ENCODE measurements around the gene FIGNL2. TPM values are rescaled to one million over a fixed set of nuclear protein-coding genes. Genes with fewer than 3 reads are reported as not detected.

The FIGNL2 gene
- total and polyA plus RNA-seq, 11 donors, result 0.13 to 0.93 (median 0.35) TPM

- 0 to 2% (median 1%) methylated on average over 17 to 59 of the region's 59 CpGs for WGBS, 4 donors
- peak in 4 of 5 donors; percentile 60 to 74 (median 73) for DNase-seq
Observed at GRCh38 chr12:51846911-51847642, 1.4 kb downstream of the FIGNL2 start.

GRCh38 chr12:51846271-51846691, 2.2 kb downstream of the FIGNL2 start:
- Histone ChIP-seq H3K4me1 (peaks cover 0 to 43% (median 31%) of the 10 kb centered on the region in 12 donors), H3K9me3 (no peaks in the 10 kb centered on the region), H3K4me3 (peak overlapping the region in 9 of 12 donors; percentile 59 to 73 (median 66)), H3K36me3 (no peaks in the 10 kb centered on the region), H3K27ac (peak overlapping the region in 7 of 12 donors; percentile 55 to 83 (median 77)), H3K27me3 (peaks cover 0 to 48% (median 38%) of the 10 kb centered on the region in 9 donors)
- WGBS, 4 donors, result 83 to 89% (median 85%) methylated on average over 15 of the region's 15 CpGs
- ATAC-seq (no peak), DNase-seq (no peak)
- TF ChIP-seq CTCF (IDR thresholded peaks at IDR 0.05), result no peak
- TF ChIP-seq POLR2A (IDR thresholded peaks at IDR 0.05), result no peak
- intact Hi-C loops (cut with DNase I), result no loop called here

More at GRCh38 chr12:51846911-51847642, 1.4 kb downstream of the FIGNL2 start:
- intact Hi-C loops (cut with DNase I), result no loop called here
- peak overlapping the region in 11 of 12 donors; percentile 52 to 83 (median 75) for H3K27ac ChIP-seq
- H3K4me1 ChIP-seq, result peaks cover 0 to 43% (median 35%) of the 10 kb centered on the region in 12 donors
- no peak for TF ChIP-seq CTCF (IDR thresholded peaks at IDR 0.05)
- peak in 1 of 2 donors; percentile 27 for TF ChIP-seq POLR2A (IDR thresholded peaks at IDR 0.05)
- ATAC-seq, result peak; percentile 32 to 56 (median 50)
- H3K36me3 ChIP-seq, result no peaks in the 10 kb centered on the region
- H3K9me3 ChIP-seq, result no peaks in the 10 kb centered on the region
- peaks cover 0 to 48% (median 38%) of the 10 kb centered on the region in 9 donors for H3K27me3 ChIP-seq
- peak overlapping the region; percentile 27 to 73 (median 64) for H3K4me3 ChIP-seq

- intact Hi-C loops (cut with DNase I), result no loop called here
- H3K36me3 ChIP-seq, result no peaks in the 10 kb centered on the region
- H3K27ac ChIP-seq, result no peak overlapping the region
- WGBS, 4 donors, result 78 to 89% (median 80%) methylated on average over 6 to 7 of the region's 7 CpGs
- ATAC-seq, result no peak
- H3K4me3 ChIP-seq, result no peak overlapping the region
- TF ChIP-seq POLR2A (IDR thresholded peaks at IDR 0.05) (no peak), CTCF (IDR thresholded peaks at IDR 0.05) (no peak)
- peaks cover 0 to 36% (median 23%) of the 10 kb centered on the region in 12 donors for H3K4me1 ChIP-seq
- no peak for DNase-seq
- peaks cover 0 to 48% (median 38%) of the 10 kb centered on the region in 9 donors for H3K27me3 ChIP-seq
- H3K9me3 ChIP-seq, result no peaks in the 10 kb centered on the region
Observed at GRCh38 chr12:51845482-51845881, 3.0 kb downstream of the FIGNL2 start.

GRCh38 chr12:51844854-51845253, 3.7 kb downstream of the FIGNL2 start:
- H3K27me3 ChIP-seq, result peaks cover 0 to 48% (median 38%) of the 10 kb centered on the region in 9 donors
- intact Hi-C loops (cut with DNase I), result no loop called here
- no peaks in the 10 kb centered on the region for H3K36me3 ChIP-seq
- DNase-seq (no peak), ATAC-seq (no peak)
- no peak overlapping the region for H3K27ac ChIP-seq
- no peak overlapping the region for H3K4me3 ChIP-seq
- TF ChIP-seq CTCF (IDR thresholded peaks at IDR 0.05), result no peak
- 92 to 98% (median 94%) methylated on average over 3 to 4 of the region's 4 CpGs for WGBS, 4 donors
- H3K9me3 ChIP-seq, result no peaks in the 10 kb centered on the region
- H3K4me1 ChIP-seq, result peaks cover 0 to 31% (median 17%) of the 10 kb centered on the region in 12 donors
